Ovary (tissue), 9 donors: ENCODE measurements around the gene PPP2R3B. TPM values are rescaled to one million over a fixed set of nuclear protein-coding genes. Genes with fewer than 3 reads are reported as not detected.
"Not testable (repeated sequence)": the region's sequence is repeated elsewhere in the genome, so short reads cannot be mapped to it uniquely, and the experiment has no call there.

Source experiments
- DNase-seq, 5 donors: peaks; one replicate each; pipeline ENCODE4 v3.0.0-alpha.2; 2019 to 2020
- H3K27ac ChIP-seq, 2 donors: fragments of 200-600 bp; one replicate each; pipeline versions ENCODE4 v1.5.1 to v1.8.0; 2019 to 2022
- H3K27me3 ChIP-seq: fragments of 200-600 bp; one replicate; pipeline ENCODE4 v1.8.0; 2022
- H3K36me3 ChIP-seq: fragments of 200-600 bp; sonication (generic); one replicate; pipeline ENCODE4 v1.5.1; 2019
- H3K4me1 ChIP-seq: one replicate; pipeline ENCODE4 v1.8.1; 2013; ENCODE audit warnings: mild to moderate bottlenecking, moderate library complexity; ENCODE audit not compliant: insufficient read depth
- H3K4me3 ChIP-seq: fragments of 200-600 bp; sonication (generic); one replicate; pipeline ENCODE4 v1.5.1; 2017
- H3K9me3 ChIP-seq, 2 donors: fragments of 200-600 bp in 1 of 2; sonication (generic) in 1 of 2; one replicate each; pipeline versions ENCODE4 v1.5.1 to v1.8.1; 2013 to 2019; ENCODE audit warnings: mild to moderate bottlenecking in 1 of 2, moderate library complexity in 1 of 2
- CTCF ChIP-seq, 3 donors: fragments of 450-650 bp in 2 of 3; fragments of 200-600 bp in 1 of 3; IDR thresholded peaks; one replicate each; pipeline versions ENCODE4 v1.5.1 to v1.8.0; 2016 to 2022; ENCODE audit warnings: antibody characterized with exemption in 3 of 3, mild to moderate bottlenecking in 1 of 3
- EP300 ChIP-seq: sonication (generic); formaldehyde crosslinking; IDR thresholded peaks from one replicate; pipeline ENCODE4 v1.6.1; 2017; ENCODE audit warnings: antibody characterized with exemption
- POLR2A ChIP-seq: fragments of 450-650 bp; IDR thresholded peaks from one replicate; pipeline ENCODE4 v1.6.1; 2017; ENCODE audit warnings: antibody characterized with exemption, mild to moderate bottlenecking, moderate library complexity
- WGBS, 3 donors: extraction: QIAGEN DNeasy Blood & Tissue Kit in 1 of 3; methylation state at CpG; one replicate each; pipeline versions ENCODE4 v1.1.5 to v1.1.7; 2013 to 2017; 5-methylcytosine and 5-hydroxymethylcytosine counted together
- intact Hi-C, 4 donors: fragments of 100-400 bp; cut with DNase I; formaldehyde crosslinking; loops; one replicate each; pipeline versions ENCODE4 v1.11.0 to v1.15.1; 2022 to 2023
- polyA plus RNA-seq, 2 donors: library from polyadenylated mRNA; stranded (reverse); fragments of 200-250 nt in 1 of 2; fragments of 350-450 nt in 1 of 2; fragmentation: Illumina TruSeq in 1 of 2; extraction: RNeasy Lipid Tissue Mini Kit (QIAGEN cat#74804) in 1 of 2; gene quantifications; one replicate each; pipeline ENCODE4 v1.2.3, GENCODE V29; 2013 to 2014
- total RNA-seq, 7 donors: library from RNA; depleted of rRNA in 2 of 7; stranded (reverse); fragments of >200 nt in 2 of 7; fragmentation: NEBNext Ultra II Directional in 3 of 7; extraction: Animal tissue kit (Norgen Biotek cat#: 25700) in 3 of 7; gene quantifications; one replicate each; pipeline versions ENCODE4 v1.1.0 to v1.2.4, GENCODE V29; 2016 to 2023
- donor health status: DM: no; HTN: no; CAD: no; lungs with moderate emphysema.
- donor health status: DM: no; HTN: no; CAD: no.
- donor health status: Bipolar disorder and iron deficiency.
- donor health status: DM: yes; HTN: yes; CAD: no.
- donor health status: DM: no; HTN: no; CAD: no.
- donor health status: DM: yes; HTN: yes; CAD: no.

PPP2R3B gene
- total and polyA plus RNA-seq, 9 donors = 2.3 to 25.0 (median 18.4) TPM

- no peak for DNase-seq
- Histone ChIP-seq H3K27me3 (no peaks in the 10 kb centered on the region), H3K36me3 (no peaks in the 10 kb centered on the region), H3K9me3 (no peaks in the 10 kb centered on the region), H3K4me1 (no peaks in the 10 kb centered on the region), H3K4me3 (no peak overlapping the region), H3K27ac (no peak overlapping the region)
- TF ChIP-seq EP300 = no peak
- no peak for TF ChIP-seq CTCF (IDR thresholded peaks at IDR 0.05)
- TF ChIP-seq POLR2A = no peak
- 93 to 95% (median 94%) methylated on average over 13 of the region's 13 CpGs for WGBS, 3 donors
- intact Hi-C loops = no loop called here
Observed at GRCh38 chrX:390459-390858, 3.8 kb upstream of the PPP2R3B start.

- Histone ChIP-seq H3K27ac (no peak overlapping the region), H3K36me3 (no peaks in the 10 kb centered on the region), H3K4me3 (no peak overlapping the region), H3K9me3 (no peaks in the 10 kb centered on the region), H3K4me1 (no peaks in the 10 kb centered on the region), H3K27me3 (no peaks in the 10 kb centered on the region)
- no peak for DNase-seq
- WGBS, 3 donors = 87 to 90% (median 89%) methylated on average over 12 of the region's 12 CpGs
- intact Hi-C loops = no loop called here
- TF ChIP-seq EP300 = no peak
- TF ChIP-seq POLR2A = no peak
- no peak for TF ChIP-seq CTCF (IDR thresholded peaks at IDR 0.05)
Observed at GRCh38 chrX:389021-389441, 2.3 kb upstream of the PPP2R3B start.

- no peak for TF ChIP-seq POLR2A
- no peak for TF ChIP-seq EP300
- TF ChIP-seq CTCF (IDR thresholded peaks at IDR 0.05) = no peak
- intact Hi-C loops = loop anchor here in 1 of 4 donors (2.0 kb wide), 1 partner anchor 69 kb away; the partner anchor contains the start of gene GTPBP6
Observed at GRCh38 chrX:387729-388128, 1.0 kb upstream of the PPP2R3B start.

GRCh38 chrX:386239-386767, 404 bp downstream of the PPP2R3B start:
- peak in 2 of 5 donors; percentile 19 to 48 for DNase-seq
- intact Hi-C loops = loop anchor here in 1 of 4 donors (2.0 kb wide), 1 partner anchor 68 kb away; the partner anchor contains the start of gene GTPBP6
- WGBS, 3 donors = 1 to 2% (median 1%) methylated on average over 17 to 57 of the region's 57 CpGs

More at GRCh38 chrX:387729-388128, 1.0 kb upstream of the PPP2R3B start:
- H3K9me3 ChIP-seq = no peaks in the 10 kb centered on the region
- no peaks in the 10 kb centered on the region for H3K36me3 ChIP-seq
- H3K27me3 ChIP-seq = no peaks in the 10 kb centered on the region
- peak in 1 of 5 donors; percentile 47 for DNase-seq
- peak overlapping the region; percentile 67 for H3K4me3 ChIP-seq
- no peaks in the 10 kb centered on the region for H3K4me1 ChIP-seq
- WGBS, 3 donors = 60 to 67% (median 60%) methylated on average over 14 of the region's 14 CpGs
- H3K27ac ChIP-seq = peak overlapping the region in 1 of 2 donors; percentile 99

GRCh38 chrX:385736-386135, 971 bp downstream of the PPP2R3B start:
- 57 to 66% (median 58%) methylated on average over 12 of the region's 12 CpGs for WGBS, 3 donors
- H3K36me3 ChIP-seq, H3K27ac ChIP-seq, H3K4me1 ChIP-seq, DNase-seq, H3K27me3 ChIP-seq, H3K9me3 ChIP-seq: not testable (repeated sequence)
- intact Hi-C loops = loop anchor here in 1 of 4 donors (2.0 kb wide), 1 partner anchor 67 kb away; the partner anchor contains the start of gene GTPBP6
- peak overlapping the region; percentile 67 for H3K4me3 ChIP-seq

More at GRCh38 chrX:386239-386767, 404 bp downstream of the PPP2R3B start:
- peak overlapping the region; percentile 67 for H3K4me3 ChIP-seq
- no peaks in the 10 kb centered on the region for H3K9me3 ChIP-seq
- no peaks in the 10 kb centered on the region for H3K27me3 ChIP-seq
- TF ChIP-seq EP300 (no peak), CTCF (IDR thresholded peaks at IDR 0.05) (no peak), POLR2A (no peak)
- H3K27ac ChIP-seq = peak overlapping the region; percentile 96 to 99
- no peaks in the 10 kb centered on the region for H3K4me1 ChIP-seq
- no peaks in the 10 kb centered on the region for H3K36me3 ChIP-seq
